HG03108 (cell line): ENCODE results near the gene SYDE2.
A peak's percentile ranks its signal among the peaks of the same experiment; 100 is the strongest.

ENCODE experiments used
- ATAC-seq: cut with Tn5 transposase; IDR thresholded peaks from one replicate; pipeline ENCODE4 v1.9.1; 2021; ENCODE audit warnings: moderate library complexity; ENCODE audit not compliant: unreplicated experiment

The SYDE2 gene

DNA sequence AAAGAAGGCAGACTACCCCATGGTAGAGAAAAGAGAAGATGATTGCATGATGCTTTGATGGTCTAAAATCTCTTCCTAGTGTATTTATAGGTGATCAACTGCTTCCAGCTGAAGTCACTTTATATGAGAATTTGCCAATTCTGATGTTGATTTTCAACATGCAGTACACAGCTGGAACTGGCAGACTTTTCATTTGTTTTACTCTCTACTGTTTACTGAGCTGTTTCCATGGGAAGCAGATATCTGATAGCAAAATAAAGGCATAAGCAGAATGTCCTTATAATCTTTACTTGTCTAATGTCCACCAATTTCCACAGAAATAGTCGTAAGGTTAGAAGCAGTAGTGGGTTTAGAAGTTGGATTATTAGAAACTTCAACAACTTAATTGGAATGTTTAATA is 74.9 kb downstream of the SYDE2 start:
- no peak for ATAC-seq

DNA sequence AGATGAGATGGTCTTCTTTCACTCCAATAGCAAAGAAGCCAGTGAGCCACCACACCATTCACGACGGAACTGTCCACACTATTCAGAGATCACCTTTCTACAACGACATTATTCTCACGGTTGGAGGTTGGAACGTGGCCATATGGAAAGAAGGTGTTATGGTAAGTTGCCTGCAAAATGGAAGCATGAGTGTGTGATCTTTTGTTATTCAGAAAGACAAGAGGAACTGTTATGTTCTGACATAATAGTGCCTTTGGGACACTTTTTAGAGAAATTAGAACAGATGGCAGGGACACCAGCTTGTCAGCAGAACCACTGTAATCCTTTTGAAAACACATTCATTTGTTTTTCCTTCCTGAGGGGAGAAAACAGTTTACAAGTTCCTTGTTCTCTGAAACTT is 76.7 kb downstream of the SYDE2 start:
- ATAC-seq: no peak

GRCh38 chr1:85122169-85122568 is 78.6 kb downstream of the SYDE2 start:
- no peak for ATAC-seq

- no peak for ATAC-seq
These were observed 79.1 kb downstream of the SYDE2 start for GRCh38 chr1:85121744-85122143.

DNA sequence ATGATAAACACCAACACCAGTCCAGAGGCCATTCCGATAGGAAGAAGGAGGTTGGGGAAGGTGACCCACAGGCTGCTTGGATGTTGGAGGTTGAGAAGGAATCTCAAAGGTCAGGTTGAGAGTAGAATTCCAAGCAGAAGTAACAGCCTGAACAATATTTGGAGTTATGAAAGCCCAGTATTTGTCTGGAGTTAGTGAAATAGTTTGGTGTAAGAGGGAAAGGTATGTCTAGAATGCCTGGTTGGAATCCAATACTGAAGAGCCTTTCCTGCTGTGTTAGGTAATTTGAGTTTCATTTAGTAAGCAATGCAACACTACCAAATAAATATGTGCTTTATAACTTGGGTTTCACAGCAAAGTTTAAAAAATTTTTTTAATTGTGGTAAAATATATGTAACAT is 82.1 kb downstream of the SYDE2 start:
- no peak for ATAC-seq

DNA sequence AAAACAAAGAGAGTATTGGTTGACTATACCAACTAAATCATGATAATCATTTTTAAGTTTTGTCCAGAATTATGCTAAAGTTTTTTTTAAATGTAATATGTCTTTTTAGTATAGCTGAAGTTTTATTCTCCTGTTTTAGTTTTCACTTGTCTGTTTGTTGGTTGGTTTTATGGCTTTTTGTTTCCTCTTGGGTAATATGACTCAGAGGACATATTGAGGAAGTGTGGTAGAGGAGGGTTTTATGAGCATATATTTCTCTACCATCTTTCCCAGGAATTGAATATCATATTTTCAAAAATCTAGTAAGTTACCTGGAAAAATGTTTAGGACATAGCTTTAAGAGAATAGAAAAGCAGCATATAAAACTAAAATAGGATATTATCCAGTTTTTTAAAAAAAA is 84.0 kb downstream of the SYDE2 start:
- ATAC-seq: no peak

DNA sequence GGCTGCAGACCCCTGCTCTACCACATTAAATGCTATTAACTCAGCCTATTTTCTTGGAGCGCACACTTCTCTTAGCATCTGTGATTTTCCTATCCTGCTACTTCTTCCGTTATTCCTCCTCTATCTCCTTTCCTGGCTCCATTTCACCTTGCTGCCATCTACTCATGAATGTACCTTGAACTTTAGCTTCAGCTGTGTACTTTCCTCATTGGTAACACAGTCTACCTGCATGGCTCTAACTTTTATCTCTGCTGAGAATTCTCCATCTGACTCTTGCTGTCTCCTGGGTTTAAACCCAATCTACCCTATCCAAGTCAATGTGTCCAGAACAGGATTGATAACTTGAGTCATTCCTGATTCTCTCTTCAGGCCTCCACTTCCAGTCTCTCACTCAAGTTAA is 84.9 kb downstream of the SYDE2 start:
- no peak for ATAC-seq

DNA sequence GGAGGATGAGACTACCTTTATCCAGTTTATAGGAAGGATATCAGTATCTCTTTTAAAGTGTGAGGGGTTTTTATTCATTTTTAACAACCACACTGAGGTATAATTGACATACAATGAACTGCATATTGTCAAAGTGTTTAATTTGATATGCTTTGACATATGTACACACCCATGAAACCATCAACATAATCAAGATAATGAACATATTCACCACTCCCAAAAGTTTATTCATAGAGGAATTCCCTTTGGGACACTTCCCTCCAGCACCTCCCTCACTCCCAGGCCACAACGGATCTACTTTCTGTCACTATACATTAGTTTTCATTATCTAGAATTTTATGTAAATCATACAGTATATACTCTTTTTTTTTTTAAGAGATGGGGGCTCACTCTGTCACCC is 89.1 kb downstream of the SYDE2 start:
- no peak for ATAC-seq

DNA sequence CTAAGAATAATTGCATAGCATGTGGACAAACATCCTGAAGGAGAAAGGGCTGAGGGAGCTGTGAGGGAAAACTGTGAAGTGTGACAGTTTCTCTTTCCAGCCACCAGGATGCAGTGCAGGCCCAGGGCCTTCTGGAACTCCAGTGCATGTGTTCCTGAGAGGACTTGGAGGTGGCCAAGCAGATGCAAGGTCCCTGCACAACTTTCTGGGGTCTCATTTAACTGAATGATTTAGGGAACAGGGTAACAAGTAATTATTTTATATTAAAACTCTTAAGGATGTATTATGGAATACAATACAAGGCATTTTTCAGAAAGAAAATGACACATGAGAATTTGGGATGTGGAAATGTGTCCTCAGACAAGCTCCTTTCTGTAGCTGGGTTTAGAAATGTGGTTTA is 91.3 kb downstream of the SYDE2 start:
- peak; percentile 74 for ATAC-seq
